Ovary (tissue), 9 donors: ENCODE measurements around the gene SV2B. TPM values are rescaled to one million over a fixed set of nuclear protein-coding genes. Genes with fewer than 3 reads are reported as not detected.

Source experiments
- DNase-seq, 5 donors: peaks; one replicate each; pipeline ENCODE4 v3.0.0-alpha.2; 2019 to 2020
- H3K27ac ChIP-seq, 2 donors: fragments of 200-600 bp; one replicate each; pipeline versions ENCODE4 v1.5.1 to v1.8.0; 2019 to 2022
- H3K27me3 ChIP-seq: fragments of 200-600 bp; one replicate; pipeline ENCODE4 v1.8.0; 2022
- H3K36me3 ChIP-seq: fragments of 200-600 bp; sonication (generic); one replicate; pipeline ENCODE4 v1.5.1; 2019
- H3K4me1 ChIP-seq: one replicate; pipeline ENCODE4 v1.8.1; 2013; ENCODE audit warnings: mild to moderate bottlenecking, moderate library complexity; ENCODE audit not compliant: insufficient read depth
- H3K4me3 ChIP-seq: fragments of 200-600 bp; sonication (generic); one replicate; pipeline ENCODE4 v1.5.1; 2017
- H3K9me3 ChIP-seq, 2 donors: fragments of 200-600 bp in 1 of 2; sonication (generic) in 1 of 2; one replicate each; pipeline versions ENCODE4 v1.5.1 to v1.8.1; 2013 to 2019; ENCODE audit warnings: mild to moderate bottlenecking in 1 of 2, moderate library complexity in 1 of 2
- CTCF ChIP-seq, 3 donors: fragments of 450-650 bp in 2 of 3; fragments of 200-600 bp in 1 of 3; IDR thresholded peaks; one replicate each; pipeline versions ENCODE4 v1.5.1 to v1.8.0; 2016 to 2022; ENCODE audit warnings: antibody characterized with exemption in 3 of 3, mild to moderate bottlenecking in 1 of 3
- EP300 ChIP-seq: sonication (generic); formaldehyde crosslinking; IDR thresholded peaks from one replicate; pipeline ENCODE4 v1.6.1; 2017; ENCODE audit warnings: antibody characterized with exemption
- POLR2A ChIP-seq: fragments of 450-650 bp; IDR thresholded peaks from one replicate; pipeline ENCODE4 v1.6.1; 2017; ENCODE audit warnings: antibody characterized with exemption, mild to moderate bottlenecking, moderate library complexity
- WGBS, 3 donors: extraction: QIAGEN DNeasy Blood & Tissue Kit in 1 of 3; methylation state at CpG; one replicate each; pipeline versions ENCODE4 v1.1.5 to v1.1.7; 2013 to 2017; 5-methylcytosine and 5-hydroxymethylcytosine counted together
- intact Hi-C, 4 donors: fragments of 100-400 bp; cut with DNase I; formaldehyde crosslinking; loops; one replicate each; pipeline versions ENCODE4 v1.11.0 to v1.15.1; 2022 to 2023
- polyA plus RNA-seq, 2 donors: library from polyadenylated mRNA; stranded (reverse); fragments of 200-250 nt in 1 of 2; fragments of 350-450 nt in 1 of 2; fragmentation: Illumina TruSeq in 1 of 2; extraction: RNeasy Lipid Tissue Mini Kit (QIAGEN cat#74804) in 1 of 2; gene quantifications; one replicate each; pipeline ENCODE4 v1.2.3, GENCODE V29; 2013 to 2014
- total RNA-seq, 7 donors: library from RNA; depleted of rRNA in 2 of 7; stranded (reverse); fragments of >200 nt in 2 of 7; fragmentation: NEBNext Ultra II Directional in 3 of 7; extraction: Animal tissue kit (Norgen Biotek cat#: 25700) in 3 of 7; gene quantifications; one replicate each; pipeline versions ENCODE4 v1.1.0 to v1.2.4, GENCODE V29; 2016 to 2023
- donor health status: DM: no; HTN: no; CAD: no; lungs with moderate emphysema.
- donor health status: DM: no; HTN: no; CAD: no.
- donor health status: Bipolar disorder and iron deficiency.
- donor health status: DM: yes; HTN: yes; CAD: no.
- donor health status: DM: no; HTN: no; CAD: no.
- donor health status: DM: yes; HTN: yes; CAD: no.

Gene SV2B
- total and polyA plus RNA-seq, 9 donors, result 0.10 to 1.3 (median 0.22) TPM; not detected in 1

- DNase-seq, result no peak
- Histone ChIP-seq H3K4me1 (no peaks in the 10 kb centered on the region), H3K4me3 (no peak overlapping the region), H3K9me3 (no peaks in the 10 kb centered on the region), H3K27me3 (no peaks in the 10 kb centered on the region), H3K27ac (no peak overlapping the region), H3K36me3 (no peaks in the 10 kb centered on the region)
- intact Hi-C loops, result no loop called here
- no peak for TF ChIP-seq POLR2A
- no peak for TF ChIP-seq CTCF (IDR thresholded peaks at IDR 0.05)
- no peak for TF ChIP-seq EP300
- 80 to 89% (median 84%) methylated on average over 2 of the region's 2 CpGs for WGBS, 3 donors
Measured at GRCh38 chr15:91067036-91067435, 33.0 kb upstream of the SV2B start.

- Histone ChIP-seq H3K9me3 (no peaks in the 10 kb centered on the region), H3K36me3 (no peaks in the 10 kb centered on the region), H3K27me3 (no peaks in the 10 kb centered on the region), H3K4me1 (no peaks in the 10 kb centered on the region), H3K27ac (no peak overlapping the region), H3K4me3 (no peak overlapping the region)
- DNase-seq, result no peak
- intact Hi-C loops, result no loop called here
- TF ChIP-seq EP300, result no peak
- TF ChIP-seq POLR2A, result no peak
- TF ChIP-seq CTCF (IDR thresholded peaks at IDR 0.05), result no peak
- WGBS, 3 donors, result 80 to 84% (median 83%) methylated on average over 2 of the region's 2 CpGs
Measured at GRCh38 chr15:91068436-91068835, 31.6 kb upstream of the SV2B start.

GRCh38 chr15:91068966-91069365 lies 31.1 kb upstream of the SV2B start:
- no peak for TF ChIP-seq EP300
- TF ChIP-seq CTCF (IDR thresholded peaks at IDR 0.05), result no peak
- TF ChIP-seq POLR2A, result no peak

GRCh38 chr15:91070872-91071271 lies 29.2 kb upstream of the SV2B start:
- 58 to 67% (median 65%) methylated on average over 8 of the region's 8 CpGs for WGBS, 3 donors
- no peak for DNase-seq
- Histone ChIP-seq H3K4me1 (no peaks in the 10 kb centered on the region), H3K9me3 (no peaks in the 10 kb centered on the region), H3K36me3 (no peaks in the 10 kb centered on the region), H3K4me3 (no peak overlapping the region), H3K27me3 (no peaks in the 10 kb centered on the region), H3K27ac (no peak overlapping the region)
- intact Hi-C loops, result no loop called here
- TF ChIP-seq POLR2A (no peak), CTCF (IDR thresholded peaks at IDR 0.05) (no peak), EP300 (no peak)

More at GRCh38 chr15:91068966-91069365, 31.1 kb upstream of the SV2B start:
- WGBS, 3 donors, result 59 to 67% (median 63%) methylated on average over 3 of the region's 3 CpGs
- Histone ChIP-seq H3K4me1 (no peaks in the 10 kb centered on the region), H3K4me3 (no peak overlapping the region), H3K27me3 (no peaks in the 10 kb centered on the region), H3K9me3 (no peaks in the 10 kb centered on the region), H3K36me3 (no peaks in the 10 kb centered on the region), H3K27ac (no peak overlapping the region)
- intact Hi-C loops, result no loop called here
- DNase-seq, result no peak

GRCh38 chr15:91072161-91072560 lies 27.9 kb upstream of the SV2B start:
- WGBS, 3 donors, result 87 to 95% (median 90%) methylated on average over 4 of the region's 4 CpGs
- Histone ChIP-seq H3K36me3 (no peaks in the 10 kb centered on the region), H3K4me1 (no peaks in the 10 kb centered on the region), H3K9me3 (no peaks in the 10 kb centered on the region), H3K4me3 (no peak overlapping the region), H3K27ac (no peak overlapping the region), H3K27me3 (no peaks in the 10 kb centered on the region)
- intact Hi-C loops, result no loop called here
- TF ChIP-seq CTCF (IDR thresholded peaks at IDR 0.05) (no peak), EP300 (no peak), POLR2A (no peak)
- DNase-seq, result no peak
